ENCODE results near the gene LRIF1. TPM values are rescaled to one million over a fixed set of nuclear protein-coding genes. Genes with fewer than 3 reads are reported as not detected.

The LRIF1 gene
- total RNA-seq, 1 donor from 2014 or later = 33.1 TPM

- TF ChIP-seq CTCF (IDR thresholded peaks at IDR 0.05; ENCODE audit: insufficient read depth, low read length, poor library complexity, severe bottlenecking) = no peak
These were observed 50.9 kb downstream of the LRIF1 start for GRCh38 chr1:110912784-110913183.

GRCh38 chr1:110903853-110904500 lies 59.7 kb downstream of the LRIF1 start:
- DNase-seq (ENCODE audit: low read depth) = no peak
- Histone ChIP-seq H3K36me3 (ENCODE audit: control insufficient read depth, insufficient read depth, low read length) (no peaks in the 10 kb centered on the region), H3K4me3 (ENCODE audit: low read depth, low read length) (no peak overlapping the region), H3K27me3 (ENCODE audit: control insufficient read depth, insufficient read depth, low read length) (no peaks in the 10 kb centered on the region)
- TF ChIP-seq CTCF (IDR thresholded peaks at IDR 0.05; ENCODE audit: insufficient read depth, low read length, poor library complexity, severe bottlenecking) = no peak

More at GRCh38 chr1:110912784-110913183, 50.9 kb downstream of the LRIF1 start:
- DNase-seq (ENCODE audit: low read depth) = no peak
- Histone ChIP-seq H3K36me3 (ENCODE audit: control insufficient read depth, insufficient read depth, low read length) (no peaks in the 10 kb centered on the region), H3K4me3 (ENCODE audit: low read depth, low read length) (no peak overlapping the region), H3K27me3 (ENCODE audit: control insufficient read depth, insufficient read depth, low read length) (no peaks in the 10 kb centered on the region)

GRCh38 chr1:110902820-110903463 lies 60.8 kb downstream of the LRIF1 start:
- no peaks in the 10 kb centered on the region for H3K27me3 ChIP-seq (ENCODE audit: control insufficient read depth, insufficient read depth, low read length)

GRCh38 chr1:110899458-110899843 lies 64.3 kb downstream of the LRIF1 start:
- DNase-seq (ENCODE audit: low read depth) = no peak
- TF ChIP-seq CTCF (IDR thresholded peaks at IDR 0.05; ENCODE audit: insufficient read depth, low read length, poor library complexity, severe bottlenecking) = no peak
- no peak overlapping the region for H3K4me3 ChIP-seq (ENCODE audit: low read depth, low read length)
- no peaks in the 10 kb centered on the region for H3K27me3 ChIP-seq (ENCODE audit: control insufficient read depth, insufficient read depth, low read length)
- no peaks in the 10 kb centered on the region for H3K36me3 ChIP-seq (ENCODE audit: control insufficient read depth, insufficient read depth, low read length)

More at GRCh38 chr1:110902820-110903463, 60.8 kb downstream of the LRIF1 start:
- TF ChIP-seq CTCF (IDR thresholded peaks at IDR 0.05; ENCODE audit: insufficient read depth, low read length, poor library complexity, severe bottlenecking) = no peak
- H3K36me3 ChIP-seq (ENCODE audit: control insufficient read depth, insufficient read depth, low read length) = no peaks in the 10 kb centered on the region
- DNase-seq (ENCODE audit: low read depth) = no peak
- H3K4me3 ChIP-seq (ENCODE audit: low read depth, low read length) = no peak overlapping the region

GRCh38 chr1:110898734-110899457 lies 64.8 kb downstream of the LRIF1 start:
- H3K36me3 ChIP-seq (ENCODE audit: control insufficient read depth, insufficient read depth, low read length) = no peaks in the 10 kb centered on the region
- H3K4me3 ChIP-seq (ENCODE audit: low read depth, low read length) = no peak overlapping the region
- no peak for TF ChIP-seq CTCF (IDR thresholded peaks at IDR 0.05; ENCODE audit: insufficient read depth, low read length, poor library complexity, severe bottlenecking)
- no peaks in the 10 kb centered on the region for H3K27me3 ChIP-seq (ENCODE audit: control insufficient read depth, insufficient read depth, low read length)
- DNase-seq (ENCODE audit: low read depth) = no peak
